ENCODE measurements around the gene C1QTNF9.
"Not testable (repeated sequence)": the region's sequence is repeated elsewhere in the genome, so short reads cannot be mapped to it uniquely, and the experiment has no call there.

C1QTNF9 gene

DNA sequence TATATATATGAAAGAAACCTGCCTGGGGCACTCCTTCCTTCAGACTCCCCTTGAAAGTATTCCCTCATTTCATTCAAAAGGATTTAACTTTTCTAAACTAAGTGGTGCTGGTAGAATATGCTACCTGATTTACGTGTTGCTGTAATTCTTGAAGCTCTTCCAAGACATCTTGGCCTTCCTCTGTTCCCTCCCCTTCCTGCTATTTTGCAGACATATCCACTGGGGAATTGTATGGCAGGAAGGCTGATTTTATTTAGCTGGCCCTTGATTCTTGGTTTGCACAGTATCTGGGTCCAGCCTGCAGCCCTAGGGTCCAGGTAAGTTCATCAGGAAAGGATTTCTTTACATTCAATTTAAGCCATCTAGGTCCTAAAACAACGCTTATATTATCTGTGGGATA lies at the start of gene C1QTNF9:
C1QTNF9 (plus strand) TSS at position 281 of the 400 bp plus-strand sequence. CDS start 6,424 bp downstream, outside the sequence.
- H3K27me3 ChIP-seq (ENCODE audit: insufficient read depth, low read length); H2AFZ ChIP-seq (ENCODE audit: low read depth, low read length); H3K36me3 ChIP-seq (ENCODE audit: insufficient read depth, low read length); H3K4me3 ChIP-seq (ENCODE audit: low read length); H3K9me3 ChIP-seq (ENCODE audit: low read length); H3K4me1 ChIP-seq (ENCODE audit: insufficient read depth, low read length): not testable (repeated sequence)

GRCh38 chr13:24261566-24261965 lies 47.8 kb upstream of the C1QTNF9 start:
- H3K27me3 ChIP-seq (ENCODE audit: insufficient read depth, low read length) = no peaks in the 10 kb centered on the region

GRCh38 chr13:24263632-24264031 lies 45.7 kb upstream of the C1QTNF9 start:
- no peak overlapping the region for H3K4me3 ChIP-seq (ENCODE audit: low read length)
- no peaks in the 10 kb centered on the region for H3K27me3 ChIP-seq (ENCODE audit: insufficient read depth, low read length)
- peaks cover 11% of the 10 kb centered on the region for H3K4me1 ChIP-seq (ENCODE audit: insufficient read depth, low read length)
- no peak overlapping the region for H2AFZ ChIP-seq (ENCODE audit: low read depth, low read length)
- H3K9me3 ChIP-seq (ENCODE audit: low read length) = no peaks in the 10 kb centered on the region
- no peaks in the 10 kb centered on the region for H3K36me3 ChIP-seq (ENCODE audit: insufficient read depth, low read length)

More at GRCh38 chr13:24261566-24261965, 47.8 kb upstream of the C1QTNF9 start:
- no peak overlapping the region for H2AFZ ChIP-seq (ENCODE audit: low read depth, low read length)
- H3K9me3 ChIP-seq (ENCODE audit: low read length) = no peaks in the 10 kb centered on the region
- no peak overlapping the region for H3K4me3 ChIP-seq (ENCODE audit: low read length)
- peaks cover 4% of the 10 kb centered on the region for H3K36me3 ChIP-seq (ENCODE audit: insufficient read depth, low read length)
- H3K4me1 ChIP-seq (ENCODE audit: insufficient read depth, low read length) = peaks cover 11% of the 10 kb centered on the region

- Histone ChIP-seq H3K4me1 (ENCODE audit: insufficient read depth, low read length) (peaks cover 11% of the 10 kb centered on the region), H2AFZ (ENCODE audit: low read depth, low read length) (no peak overlapping the region), H3K9me3 (ENCODE audit: low read length) (no peaks in the 10 kb centered on the region), H3K4me3 (ENCODE audit: low read length) (no peak overlapping the region), H3K36me3 (ENCODE audit: insufficient read depth, low read length) (no peaks in the 10 kb centered on the region), H3K27me3 (ENCODE audit: insufficient read depth, low read length) (no peaks in the 10 kb centered on the region)
Measured at GRCh38 chr13:24264976-24265375, 44.4 kb upstream of the C1QTNF9 start.

GRCh38 chr13:24265453-24265852 lies 43.9 kb upstream of the C1QTNF9 start:
- H3K4me3 ChIP-seq (ENCODE audit: low read length) = no peak overlapping the region

GRCh38 chr13:24267274-24267673 lies 42.1 kb upstream of the C1QTNF9 start:
- no peak overlapping the region for H2AFZ ChIP-seq (ENCODE audit: low read depth, low read length)

More at GRCh38 chr13:24265453-24265852, 43.9 kb upstream of the C1QTNF9 start:
- H2AFZ ChIP-seq (ENCODE audit: low read depth, low read length) = no peak overlapping the region
- peaks cover 15% of the 10 kb centered on the region for H3K4me1 ChIP-seq (ENCODE audit: insufficient read depth, low read length)
- no peaks in the 10 kb centered on the region for H3K27me3 ChIP-seq (ENCODE audit: insufficient read depth, low read length)
- no peaks in the 10 kb centered on the region for H3K36me3 ChIP-seq (ENCODE audit: insufficient read depth, low read length)
- H3K9me3 ChIP-seq (ENCODE audit: low read length) = no peaks in the 10 kb centered on the region

DNA sequence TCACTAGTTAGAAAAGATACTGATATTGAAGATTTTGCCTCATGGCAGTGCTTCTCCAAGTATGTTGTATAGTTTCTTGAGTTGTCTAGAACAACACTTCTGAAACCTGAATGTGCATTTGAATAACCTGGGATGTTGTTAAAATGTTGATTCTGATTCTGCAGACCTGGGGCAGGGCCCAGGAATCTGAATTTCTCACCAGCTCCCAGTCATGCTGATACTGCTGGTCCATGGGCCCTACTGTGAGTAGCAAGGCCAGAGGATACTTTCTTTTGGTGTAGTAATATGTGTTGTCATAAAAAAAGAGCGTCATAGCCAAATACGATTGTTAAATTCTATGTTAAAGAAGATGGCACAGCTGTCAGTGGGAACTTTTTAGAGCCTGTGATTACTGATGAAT lies 41.6 kb upstream of the C1QTNF9 start:
- no peaks in the 10 kb centered on the region for H3K9me3 ChIP-seq (ENCODE audit: low read length)
- no peak overlapping the region for H3K4me3 ChIP-seq (ENCODE audit: low read length)
- no peaks in the 10 kb centered on the region for H3K36me3 ChIP-seq (ENCODE audit: insufficient read depth, low read length)

More at GRCh38 chr13:24267274-24267673, 42.1 kb upstream of the C1QTNF9 start:
- Histone ChIP-seq H3K27me3 (ENCODE audit: insufficient read depth, low read length) (no peaks in the 10 kb centered on the region), H3K9me3 (ENCODE audit: low read length) (no peaks in the 10 kb centered on the region), H3K36me3 (ENCODE audit: insufficient read depth, low read length) (no peaks in the 10 kb centered on the region), H3K4me1 (ENCODE audit: insufficient read depth, low read length) (peaks cover 33% of the 10 kb centered on the region), H3K4me3 (ENCODE audit: low read length) (no peak overlapping the region)

DNA sequence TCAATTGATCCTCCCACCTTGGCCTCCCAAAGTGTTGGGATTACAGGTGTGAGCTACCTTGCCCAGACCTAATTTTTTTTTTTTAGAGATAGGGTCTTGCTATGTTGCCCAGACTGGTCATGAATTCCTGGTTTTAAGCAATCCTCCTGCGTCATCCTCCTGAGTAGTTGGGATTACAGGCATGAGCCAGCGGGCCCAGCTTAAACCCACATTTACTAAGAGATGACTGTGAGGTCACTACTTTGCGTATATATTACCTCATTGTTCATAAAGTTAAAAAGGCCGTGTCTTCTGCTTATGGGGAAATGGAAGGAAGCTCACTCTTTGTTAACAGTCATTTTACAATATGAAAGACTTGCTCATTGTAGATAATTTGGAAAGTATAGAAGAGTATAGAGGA lies 39.6 kb upstream of the C1QTNF9 start:
- Histone ChIP-seq H2AFZ (ENCODE audit: low read depth, low read length) (no peak overlapping the region), H3K4me1 (ENCODE audit: insufficient read depth, low read length) (peaks cover 30% of the 10 kb centered on the region), H3K4me3 (ENCODE audit: low read length) (no peak overlapping the region), H3K9me3 (ENCODE audit: low read length) (no peaks in the 10 kb centered on the region), H3K27me3 (ENCODE audit: insufficient read depth, low read length) (no peaks in the 10 kb centered on the region), H3K36me3 (ENCODE audit: insufficient read depth, low read length) (no peaks in the 10 kb centered on the region)

More for the DNA sequence above, 41.6 kb upstream of the C1QTNF9 start:
- H2AFZ ChIP-seq (ENCODE audit: low read depth, low read length) = no peak overlapping the region
- no peaks in the 10 kb centered on the region for H3K27me3 ChIP-seq (ENCODE audit: insufficient read depth, low read length)
- peaks cover 38% of the 10 kb centered on the region for H3K4me1 ChIP-seq (ENCODE audit: insufficient read depth, low read length)

DNA sequence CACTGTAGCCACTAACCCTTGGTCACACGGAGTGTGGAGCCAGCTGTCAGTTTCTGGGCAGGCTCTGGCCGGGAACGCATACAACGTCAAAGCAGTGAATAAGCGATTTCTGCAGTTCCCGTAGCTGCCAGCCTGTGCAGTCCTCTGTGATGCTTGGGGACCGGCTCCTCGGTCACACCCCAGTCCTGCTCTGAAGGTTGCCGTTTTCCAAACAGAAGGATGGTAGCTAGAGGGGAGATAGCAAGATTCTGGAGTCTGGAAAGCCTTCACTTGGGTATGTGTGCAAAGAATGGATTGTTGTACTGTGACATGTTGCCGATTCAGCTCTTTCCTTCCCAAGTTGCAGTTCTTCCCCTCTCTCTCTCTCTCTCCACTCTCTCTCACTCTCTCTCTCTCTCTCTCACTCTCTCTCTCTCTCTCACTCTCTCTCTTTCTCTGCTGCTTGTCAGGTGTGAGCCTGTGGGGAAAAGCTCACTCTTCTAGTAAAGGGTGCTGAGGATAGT lies 38.7 kb upstream of the C1QTNF9 start:
- Histone ChIP-seq H3K36me3 (ENCODE audit: insufficient read depth, low read length) (no peaks in the 10 kb centered on the region), H3K9me3 (ENCODE audit: low read length) (no peaks in the 10 kb centered on the region), H3K4me3 (ENCODE audit: low read length) (peak overlapping the region; percentile 41), H3K4me1 (ENCODE audit: insufficient read depth, low read length) (peaks cover 30% of the 10 kb centered on the region), H3K27me3 (ENCODE audit: insufficient read depth, low read length) (no peaks in the 10 kb centered on the region), H2AFZ (ENCODE audit: low read depth, low read length) (peak overlapping the region; percentile 17)

GRCh38 chr13:24271231-24271600 lies 38.2 kb upstream of the C1QTNF9 start:
- peak overlapping the region; percentile 41 for H3K4me3 ChIP-seq (ENCODE audit: low read length)
- peaks cover 30% of the 10 kb centered on the region for H3K4me1 ChIP-seq (ENCODE audit: insufficient read depth, low read length)

DNA sequence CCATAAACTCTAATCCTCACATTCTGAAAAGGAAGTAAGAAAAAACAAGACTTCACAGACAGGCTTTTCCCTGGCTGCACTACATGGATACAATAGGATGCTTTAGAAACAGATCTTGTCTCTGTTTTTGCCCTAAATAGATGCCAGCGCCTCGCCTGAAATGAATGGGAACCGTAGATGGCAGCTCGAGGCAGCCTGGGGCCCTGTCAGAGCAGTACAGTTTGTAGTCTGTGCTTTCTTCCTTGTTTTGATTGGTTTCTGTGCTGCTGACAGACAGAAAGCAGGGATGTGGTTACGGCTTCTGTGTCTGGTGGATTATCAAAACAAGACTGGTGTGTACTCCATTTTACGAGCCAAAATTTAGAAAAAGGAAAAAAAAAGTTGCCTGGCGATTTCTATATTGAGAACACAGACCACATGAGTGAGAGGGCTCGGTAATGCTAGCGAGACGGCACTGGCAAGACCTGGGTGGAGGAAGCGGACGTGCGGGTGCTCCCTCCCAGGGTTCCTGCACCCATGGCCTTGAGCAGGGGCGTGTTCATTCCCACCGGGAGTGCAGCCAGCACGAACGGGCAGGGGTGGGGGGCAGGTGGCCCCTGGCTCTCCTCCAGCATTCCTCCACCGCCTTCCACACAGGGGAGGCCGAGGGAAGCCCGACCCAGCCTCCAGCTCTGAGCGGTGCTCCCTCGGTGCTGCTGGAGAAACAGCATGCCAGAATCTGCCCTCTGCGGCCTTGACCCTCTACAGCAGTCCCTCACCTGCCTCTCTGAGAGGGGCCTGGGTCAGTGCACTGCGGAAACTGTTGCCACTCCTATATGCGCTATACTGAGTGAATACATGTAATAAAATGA lies 37.6 kb upstream of the C1QTNF9 start:
- no peaks in the 10 kb centered on the region for H3K36me3 ChIP-seq (ENCODE audit: insufficient read depth, low read length)
- peak overlapping the region; percentile 17 for H2AFZ ChIP-seq (ENCODE audit: low read depth, low read length)
- H3K9me3 ChIP-seq (ENCODE audit: low read length) = no peaks in the 10 kb centered on the region
- H3K4me3 ChIP-seq (ENCODE audit: low read length) = peak overlapping the region; percentile 41
- H3K4me1 ChIP-seq (ENCODE audit: insufficient read depth, low read length) = peaks cover 30% of the 10 kb centered on the region
- H3K27me3 ChIP-seq (ENCODE audit: insufficient read depth, low read length) = no peaks in the 10 kb centered on the region

More at GRCh38 chr13:24271231-24271600, 38.2 kb upstream of the C1QTNF9 start:
- H3K27me3 ChIP-seq (ENCODE audit: insufficient read depth, low read length) = no peaks in the 10 kb centered on the region
- no peaks in the 10 kb centered on the region for H3K36me3 ChIP-seq (ENCODE audit: insufficient read depth, low read length)
- H3K9me3 ChIP-seq (ENCODE audit: low read length) = no peaks in the 10 kb centered on the region
- H2AFZ ChIP-seq (ENCODE audit: low read depth, low read length) = peak overlapping the region; percentile 17

DNA sequence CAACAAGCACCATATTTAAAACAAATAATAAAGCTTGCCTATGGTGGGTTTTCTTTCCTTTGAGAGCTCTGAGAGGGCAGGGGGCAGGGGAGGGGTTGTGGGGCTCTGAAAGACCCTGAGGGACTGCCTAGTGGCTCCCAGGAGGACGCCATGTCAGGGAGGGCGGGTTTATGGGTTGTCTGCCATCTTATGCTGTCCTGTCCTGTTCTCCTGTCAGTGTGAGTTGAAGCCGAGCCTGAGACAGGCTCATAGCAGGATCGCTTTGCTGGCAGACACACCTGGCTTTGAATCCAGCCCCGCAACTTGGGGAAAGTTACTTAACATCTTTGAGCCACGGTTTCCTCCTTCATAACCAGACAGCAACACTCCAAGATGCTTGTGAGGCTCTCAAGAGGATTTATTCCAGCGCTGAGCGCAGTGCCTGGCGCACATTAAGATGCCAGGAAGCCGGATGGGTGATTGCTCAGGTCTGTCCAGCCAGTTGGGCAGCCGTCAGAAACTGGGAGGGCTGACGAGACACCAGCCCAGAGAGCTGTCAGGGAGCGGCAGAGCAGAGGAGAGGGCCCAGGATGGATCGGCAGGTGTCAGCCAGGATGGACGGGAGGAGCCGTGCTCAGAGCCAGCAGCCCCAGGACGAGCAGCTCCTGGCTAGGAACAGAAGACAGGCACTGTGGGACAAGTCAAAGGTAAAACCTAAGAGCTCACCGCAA lies 36.8 kb upstream of the C1QTNF9 start:
- Histone ChIP-seq H3K27me3 (ENCODE audit: insufficient read depth, low read length) (no peaks in the 10 kb centered on the region), H3K36me3 (ENCODE audit: insufficient read depth, low read length) (no peaks in the 10 kb centered on the region), H3K4me1 (ENCODE audit: insufficient read depth, low read length) (peaks cover 30% of the 10 kb centered on the region), H2AFZ (ENCODE audit: low read depth, low read length) (peak overlapping the region; percentile 17), H3K9me3 (ENCODE audit: low read length) (no peaks in the 10 kb centered on the region), H3K4me3 (ENCODE audit: low read length) (no peak overlapping the region)

DNA sequence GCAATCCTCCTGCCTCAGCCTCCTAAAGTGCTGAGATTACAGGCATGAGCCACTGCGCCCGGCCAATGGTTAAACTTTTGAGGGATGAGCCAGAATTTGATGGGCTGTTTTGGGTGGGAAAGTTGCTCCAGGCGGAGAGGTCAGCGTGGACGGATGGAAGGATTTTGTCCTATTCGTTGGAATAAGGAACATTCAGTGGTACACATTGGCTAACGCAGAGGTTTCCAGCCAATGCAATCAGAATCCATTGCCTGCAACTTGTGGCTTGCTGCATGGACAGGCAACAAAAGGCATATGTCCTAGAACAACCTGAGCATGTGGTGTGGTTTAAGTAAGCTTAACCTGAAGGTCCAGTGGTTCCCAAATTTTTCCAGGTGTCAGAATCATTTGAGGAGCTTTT lies 35.5 kb upstream of the C1QTNF9 start:
- Histone ChIP-seq H3K9me3 (ENCODE audit: low read length) (no peaks in the 10 kb centered on the region), H3K27me3 (ENCODE audit: insufficient read depth, low read length) (no peaks in the 10 kb centered on the region), H2AFZ (ENCODE audit: low read depth, low read length) (no peak overlapping the region), H3K36me3 (ENCODE audit: insufficient read depth, low read length) (no peaks in the 10 kb centered on the region), H3K4me3 (ENCODE audit: low read length) (no peak overlapping the region), H3K4me1 (ENCODE audit: insufficient read depth, low read length) (peaks cover 30% of the 10 kb centered on the region)
